HepG2 (cell line): ENCODE data around the gene GNAL. TPM values are rescaled to one million over a fixed set of nuclear protein-coding genes. Genes with fewer than 3 reads are reported as not detected.

Source experiments
- ARID3A ChIP-seq: IDR thresholded peaks from 2 replicates; pipeline ENCODE4 v1.6.1; 2012; ENCODE audit warnings: low read depth, low read length, improper control_type of control experiment
- ATM ChIP-seq: fragments of 450-650 bp; IDR thresholded peaks from 2 replicates; pipeline ENCODE4 v1.7.1; 2017; ENCODE audit warnings: mild to moderate bottlenecking, borderline replicate concordance
- FOSL2 ChIP-seq: sonication (generic); formaldehyde crosslinking; IDR thresholded peaks from 2 replicates; pipeline ENCODE4 v1.4.0; 2020; ENCODE audit warnings: missing genetic modification reagents
- GABPA ChIP-seq, 2 experiments: IDR thresholded peaks; 2 replicates each; pipeline ENCODE4 v1.6.1; 2011 to 2016; ENCODE audit warnings: low read depth in 2 of 2, low read length in 1 of 2, missing biosample characterization in 1 of 2, missing genetic modification characterization in 1 of 2
- LBX2 ChIP-seq: sonication (generic); formaldehyde crosslinking; IDR thresholded peaks from 2 replicates; pipeline ENCODE4 v1.5.0; 2020; ENCODE audit warnings: missing genetic modification reagents, mild to moderate bottlenecking, borderline replicate concordance
- MEF2D ChIP-seq: sonication (generic); formaldehyde crosslinking; IDR thresholded peaks from 2 replicates; pipeline ENCODE4 v1.5.1; 2020; ENCODE audit warnings: mild to moderate bottlenecking, missing genetic modification reagents
- PHB2 ChIP-seq: fragments of 450-650 bp; IDR thresholded peaks from 2 replicates; pipeline ENCODE4 v1.6.1; 2018; ENCODE audit not compliant: partially characterized antibody
- SMC3 ChIP-seq: IDR thresholded peaks from 2 replicates; pipeline ENCODE4 v1.6.1; 2011; ENCODE audit warnings: low read length, improper control_type of control experiment
- SOX5 ChIP-seq: IDR thresholded peaks from 2 replicates; pipeline ENCODE4 v1.6.1; 2016; ENCODE audit warnings: borderline replicate concordance
- SRSF9 ChIP-seq: fragments of 200-400 bp; formaldehyde crosslinking; IDR thresholded peaks from 2 replicates; pipeline ENCODE4 v1.6.1; 2018; ENCODE audit warnings: borderline replicate concordance, mild to moderate bottlenecking, low read depth, low read length; ENCODE audit not compliant: insufficient read depth, poor library complexity, severe bottlenecking
- TBL1XR1 ChIP-seq: fragments of 150-350 bp; IDR thresholded peaks from 2 replicates; pipeline ENCODE4 v1.6.1; 2014; ENCODE audit warnings: borderline replicate concordance, low read length; ENCODE audit not compliant: partially characterized antibody
- TCF7 ChIP-seq: sonication (generic); IDR thresholded peaks from 2 replicates; pipeline ENCODE4 v1.6.1; 2016; ENCODE audit warnings: antibody characterized with exemption, low read depth
- THRA ChIP-seq: sonication (generic); formaldehyde crosslinking; IDR thresholded peaks from 2 replicates; pipeline ENCODE4 v1.4.0; 2020; ENCODE audit warnings: missing genetic modification reagents, borderline replicate concordance
- TP53 ChIP-seq: sonication (generic); formaldehyde crosslinking; conservative IDR thresholded peaks from 2 replicates; pipeline ENCODE4 v1.4.0; 2020; ENCODE audit warnings: missing genetic modification reagents
- ZSCAN25 ChIP-seq: sonication (generic); formaldehyde crosslinking; IDR thresholded peaks from 2 replicates; pipeline ENCODE4 v1.8.0; 2022; ENCODE audit warnings: mild to moderate bottlenecking, missing genetic modification reagents
- polyA plus RNA-seq, 8 experiments: library from polyadenylated mRNA; depleted of rRNA in 3 of 8; stranded (reverse) in 7 of 8; unstranded in 1 of 8; fragments of >200 nt; fragmentation: Illumina TruSeq in 4 of 8; extraction: Trizol in 4 of 8; gene quantifications; 2 replicates each; pipeline versions ENCODE4 v1.2.1 to v1.2.3, GENCODE V29; 2011 to 2016; ENCODE audit warnings: low read depth in 4 of 8, missing spikeins in 1 of 8, mixed read lengths in 1 of 8; ENCODE audit not compliant: insufficient read depth in 1 of 8
- total RNA-seq, 5 experiments: library from RNA; depleted of rRNA; stranded (reverse); fragments of >200 nt; fragmentation: Illumina TruSeq; extraction: Trizol; gene quantifications; 2 replicates each; pipeline ENCODE4 v1.2.3, GENCODE V29; 2016; ENCODE audit warnings: low read depth in 1 of 5
- TF ChIP-seq, protein P1 (sequence below): sonication (generic); formaldehyde crosslinking; IDR thresholded peaks from 2 replicates; pipeline ENCODE4 v1.9.0; 2021; ENCODE audit warnings: mild to moderate bottlenecking, missing genetic modification reagents
- TF ChIP-seq, protein P2 (sequence below): IDR thresholded peaks from 2 replicates; pipeline ENCODE4 v1.6.1; 2016; ENCODE audit warnings: mild to moderate bottlenecking

GNAL gene
- total and polyA plus RNA-seq, 2 of the 13 experiments (the other 11 are each of a cell fraction or from before 2014, with no cell fraction given) = 0.87 to 1.4 TPM

DNA sequence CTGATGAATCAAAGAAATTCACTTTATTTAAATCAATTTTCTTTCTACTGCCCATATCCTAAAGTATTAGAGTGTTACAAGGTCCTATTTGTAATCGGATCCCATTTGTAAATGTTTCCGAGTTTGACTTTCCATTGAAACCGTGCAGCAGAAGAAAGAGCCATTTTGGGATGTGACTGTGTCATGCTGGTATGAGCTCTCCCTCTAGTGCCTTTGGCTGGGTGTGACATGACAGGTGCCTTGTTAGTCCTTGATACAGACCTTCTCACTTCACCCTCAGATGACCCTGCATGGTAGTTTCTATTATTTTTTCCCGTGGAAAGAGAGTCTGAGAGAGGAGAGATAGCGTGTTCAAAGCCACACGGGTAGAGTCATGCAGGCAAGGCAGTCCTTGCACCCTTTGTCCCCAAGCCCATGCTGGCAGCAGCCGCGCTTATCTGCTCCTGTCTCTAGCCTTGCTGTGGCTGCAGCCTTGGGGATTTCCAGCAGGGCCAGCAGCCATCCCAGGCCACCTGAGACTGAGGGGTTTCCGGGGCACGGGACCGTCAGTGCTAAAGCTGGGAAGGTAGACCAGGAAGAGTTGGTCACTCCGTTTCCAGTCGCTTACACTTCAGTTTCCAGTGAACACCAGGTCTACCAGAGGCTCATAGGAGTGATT lies 183.5 kb downstream of the GNAL start (continued):
- TF ChIP-seq LBX2 (CRISPR knock-in tag) (no peak), SMC3 (peak; percentile 95), TP53 (CRISPR knock-in tag) (no peak), TBL1XR1 (no peak), ZSCAN25 (no peak), SRSF9 (no peak), ATM (no peak), THRA (CRISPR knock-in tag) (peak; percentile 46; the same call in 1 of the 2 replicates), FOSL2 (CRISPR knock-in tag) (peak; percentile 22; the same call in 1 of the 2 replicates), MEF2D (CRISPR knock-in tag) (no peak), PHB2 (no peak), GABPA (IDR thresholded peaks at IDR 0.05; ENCODE audit: low read depth, low read length) (no peak), GABPA (CRISPR knock-in tag; IDR thresholded peaks at IDR 0.05; ENCODE audit: low read depth) (no peak), TCF7 (no peak), SOX5 (CRISPR knock-in tag) (0 out of 2 replicates have a peak, but pooled peaks have one; percentile 10), ARID3A (no peak)
- TF ChIP-seq, protein P1, sequence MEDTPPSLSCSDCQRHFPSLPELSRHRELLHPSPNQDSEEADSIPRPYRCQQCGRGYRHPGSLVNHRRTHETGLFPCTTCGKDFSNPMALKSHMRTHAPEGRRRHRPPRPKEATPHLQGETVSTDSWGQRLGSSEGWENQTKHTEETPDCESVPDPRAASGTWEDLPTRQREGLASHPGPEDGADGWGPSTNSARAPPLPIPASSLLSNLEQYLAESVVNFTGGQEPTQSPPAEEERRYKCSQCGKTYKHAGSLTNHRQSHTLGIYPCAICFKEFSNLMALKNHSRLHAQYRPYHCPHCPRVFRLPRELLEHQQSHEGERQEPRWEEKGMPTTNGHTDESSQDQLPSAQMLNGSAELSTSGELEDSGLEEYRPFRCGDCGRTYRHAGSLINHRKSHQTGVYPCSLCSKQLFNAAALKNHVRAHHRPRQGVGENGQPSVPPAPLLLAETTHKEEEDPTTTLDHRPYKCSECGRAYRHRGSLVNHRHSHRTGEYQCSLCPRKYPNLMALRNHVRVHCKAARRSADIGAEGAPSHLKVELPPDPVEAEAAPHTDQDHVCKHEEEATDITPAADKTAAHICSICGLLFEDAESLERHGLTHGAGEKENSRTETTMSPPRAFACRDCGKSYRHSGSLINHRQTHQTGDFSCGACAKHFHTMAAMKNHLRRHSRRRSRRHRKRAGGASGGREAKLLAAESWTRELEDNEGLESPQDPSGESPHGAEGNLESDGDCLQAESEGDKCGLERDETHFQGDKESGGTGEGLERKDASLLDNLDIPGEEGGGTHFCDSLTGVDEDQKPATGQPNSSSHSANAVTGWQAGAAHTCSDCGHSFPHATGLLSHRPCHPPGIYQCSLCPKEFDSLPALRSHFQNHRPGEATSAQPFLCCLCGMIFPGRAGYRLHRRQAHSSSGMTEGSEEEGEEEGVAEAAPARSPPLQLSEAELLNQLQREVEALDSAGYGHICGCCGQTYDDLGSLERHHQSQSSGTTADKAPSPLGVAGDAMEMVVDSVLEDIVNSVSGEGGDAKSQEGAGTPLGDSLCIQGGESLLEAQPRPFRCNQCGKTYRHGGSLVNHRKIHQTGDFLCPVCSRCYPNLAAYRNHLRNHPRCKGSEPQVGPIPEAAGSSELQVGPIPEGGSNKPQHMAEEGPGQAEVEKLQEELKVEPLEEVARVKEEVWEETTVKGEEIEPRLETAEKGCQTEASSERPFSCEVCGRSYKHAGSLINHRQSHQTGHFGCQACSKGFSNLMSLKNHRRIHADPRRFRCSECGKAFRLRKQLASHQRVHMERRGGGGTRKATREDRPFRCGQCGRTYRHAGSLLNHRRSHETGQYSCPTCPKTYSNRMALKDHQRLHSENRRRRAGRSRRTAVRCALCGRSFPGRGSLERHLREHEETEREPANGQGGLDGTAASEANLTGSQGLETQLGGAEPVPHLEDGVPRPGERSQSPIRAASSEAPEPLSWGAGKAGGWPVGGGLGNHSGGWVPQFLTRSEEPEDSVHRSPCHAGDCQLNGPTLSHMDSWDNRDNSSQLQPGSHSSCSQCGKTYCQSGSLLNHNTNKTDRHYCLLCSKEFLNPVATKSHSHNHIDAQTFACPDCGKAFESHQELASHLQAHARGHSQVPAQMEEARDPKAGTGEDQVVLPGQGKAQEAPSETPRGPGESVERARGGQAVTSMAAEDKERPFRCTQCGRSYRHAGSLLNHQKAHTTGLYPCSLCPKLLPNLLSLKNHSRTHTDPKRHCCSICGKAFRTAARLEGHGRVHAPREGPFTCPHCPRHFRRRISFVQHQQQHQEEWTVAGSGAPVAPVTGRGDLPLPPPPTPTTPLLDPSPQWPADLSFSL = no peak
- TF ChIP-seq, protein P2, sequence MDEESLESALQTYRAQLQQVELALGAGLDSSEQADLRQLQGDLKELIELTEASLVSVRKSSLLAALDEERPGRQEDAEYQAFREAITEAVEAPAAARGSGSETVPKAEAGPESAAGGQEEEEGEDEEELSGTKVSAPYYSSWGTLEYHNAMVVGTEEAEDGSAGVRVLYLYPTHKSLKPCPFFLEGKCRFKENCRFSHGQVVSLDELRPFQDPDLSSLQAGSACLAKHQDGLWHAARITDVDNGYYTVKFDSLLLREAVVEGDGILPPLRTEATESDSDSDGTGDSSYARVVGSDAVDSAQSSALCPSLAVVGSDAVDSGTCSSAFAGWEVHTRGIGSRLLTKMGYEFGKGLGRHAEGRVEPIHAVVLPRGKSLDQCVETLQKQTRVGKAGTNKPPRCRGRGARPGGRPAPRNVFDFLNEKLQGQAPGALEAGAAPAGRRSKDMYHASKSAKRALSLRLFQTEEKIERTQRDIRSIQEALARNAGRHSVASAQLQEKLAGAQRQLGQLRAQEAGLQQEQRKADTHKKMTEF (CRISPR knock-in tag) = 0 out of 2 replicates have a peak, but pooled peaks have one; percentile 28
